ENCODE results near the gene LRRC9. TPM values are rescaled to one million over a fixed set of nuclear protein-coding genes. Genes with fewer than 3 reads are reported as not detected.

LRRC9 gene
- total and polyA plus RNA-seq, 2 of the 13 experiments (the other 11 are each of a cell fraction or from before 2014, with no cell fraction given), result 0.08 to 0.18 TPM

DNA sequence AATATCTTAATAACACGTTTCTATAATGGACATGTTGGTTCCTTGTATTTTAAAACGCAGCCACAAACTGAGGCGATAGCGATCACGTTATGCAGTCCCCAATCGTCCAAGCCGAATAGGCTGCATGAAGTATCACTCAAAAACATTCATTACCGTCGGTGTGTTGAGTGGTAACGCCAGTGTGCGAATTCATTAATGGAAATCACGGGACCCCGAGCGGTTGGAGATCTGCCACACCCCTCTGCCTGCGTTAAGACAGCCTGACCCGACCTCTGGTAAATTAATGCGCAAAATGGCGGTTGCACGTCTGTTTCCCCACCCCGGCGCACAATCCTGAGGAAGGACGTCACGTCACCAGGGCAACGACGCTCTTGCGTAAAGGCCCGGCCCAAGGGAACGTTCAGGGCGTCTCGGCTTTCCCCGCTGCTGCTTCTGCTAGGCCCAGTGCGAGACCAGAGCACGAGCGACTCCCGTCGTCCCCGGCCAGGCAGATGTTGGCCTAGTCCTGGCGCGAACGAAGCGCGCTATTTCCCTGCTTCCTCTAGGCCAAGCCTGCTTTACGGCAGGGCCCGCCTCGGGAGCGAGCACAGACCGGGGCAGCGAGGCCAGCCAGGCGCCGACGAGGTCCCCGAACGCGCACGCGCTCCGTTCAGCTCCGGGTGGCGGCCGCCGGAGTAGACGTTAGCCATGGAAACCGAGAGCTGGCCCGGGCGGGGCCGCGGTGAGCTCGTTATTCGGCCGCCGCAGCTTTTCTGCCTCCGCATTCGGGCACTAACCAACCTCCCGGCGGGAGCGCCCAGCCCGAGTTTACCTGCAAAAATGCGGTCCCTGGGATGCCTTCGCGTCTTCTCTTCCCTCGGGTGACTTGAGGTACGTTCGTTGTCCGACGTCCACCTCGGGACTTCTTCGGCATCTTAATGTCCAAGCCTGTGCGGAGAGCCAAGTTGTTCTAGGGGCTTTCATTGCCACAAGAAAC is 171.9 kb downstream of the LRRC9 start, which contains the start of gene PCNX4 (continued):
- TF ChIP-seq MYNN (CRISPR knock-in tag; IDR thresholded peaks at IDR 0.05; ENCODE audit: low read depth), result 0 out of 2 replicates have a peak, but pooled peaks have one; percentile 67
- TF ChIP-seq, protein P1, sequence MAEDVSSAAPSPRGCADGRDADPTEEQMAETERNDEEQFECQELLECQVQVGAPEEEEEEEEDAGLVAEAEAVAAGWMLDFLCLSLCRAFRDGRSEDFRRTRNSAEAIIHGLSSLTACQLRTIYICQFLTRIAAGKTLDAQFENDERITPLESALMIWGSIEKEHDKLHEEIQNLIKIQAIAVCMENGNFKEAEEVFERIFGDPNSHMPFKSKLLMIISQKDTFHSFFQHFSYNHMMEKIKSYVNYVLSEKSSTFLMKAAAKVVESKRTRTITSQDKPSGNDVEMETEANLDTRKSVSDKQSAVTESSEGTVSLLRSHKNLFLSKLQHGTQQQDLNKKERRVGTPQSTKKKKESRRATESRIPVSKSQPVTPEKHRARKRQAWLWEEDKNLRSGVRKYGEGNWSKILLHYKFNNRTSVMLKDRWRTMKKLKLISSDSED (CRISPR knock-in tag; IDR thresholded peaks at IDR 0.05), result 0 out of 2 replicates have a peak, but pooled peaks have one; percentile 61
- TF ChIP-seq PRDM15 (CRISPR knock-in tag; IDR thresholded peaks at IDR 0.05), result peak; percentile 32; the same call in 1 of the 2 replicates
- peak; percentile 98 for TF ChIP-seq ZNF230 (CRISPR knock-in tag; IDR thresholded peaks at IDR 0.05)
- no peak; the same call in 1 of the 2 replicates for TF ChIP-seq ZBTB10 (CRISPR knock-in tag; IDR thresholded peaks at IDR 0.05; ENCODE audit: borderline replicate concordance)
- TF ChIP-seq ZNF234 (CRISPR knock-in tag; conservative IDR thresholded peaks at IDR 0.05), result 0 out of 2 replicates have a peak, but pooled peaks have one; percentile 80
- TF ChIP-seq ZNF670 (CRISPR knock-in tag; IDR thresholded peaks at IDR 0.05; ENCODE audit: borderline replicate concordance), result peak; percentile 74; the same call in 1 of the 2 replicates
- TF ChIP-seq, protein P2, sequence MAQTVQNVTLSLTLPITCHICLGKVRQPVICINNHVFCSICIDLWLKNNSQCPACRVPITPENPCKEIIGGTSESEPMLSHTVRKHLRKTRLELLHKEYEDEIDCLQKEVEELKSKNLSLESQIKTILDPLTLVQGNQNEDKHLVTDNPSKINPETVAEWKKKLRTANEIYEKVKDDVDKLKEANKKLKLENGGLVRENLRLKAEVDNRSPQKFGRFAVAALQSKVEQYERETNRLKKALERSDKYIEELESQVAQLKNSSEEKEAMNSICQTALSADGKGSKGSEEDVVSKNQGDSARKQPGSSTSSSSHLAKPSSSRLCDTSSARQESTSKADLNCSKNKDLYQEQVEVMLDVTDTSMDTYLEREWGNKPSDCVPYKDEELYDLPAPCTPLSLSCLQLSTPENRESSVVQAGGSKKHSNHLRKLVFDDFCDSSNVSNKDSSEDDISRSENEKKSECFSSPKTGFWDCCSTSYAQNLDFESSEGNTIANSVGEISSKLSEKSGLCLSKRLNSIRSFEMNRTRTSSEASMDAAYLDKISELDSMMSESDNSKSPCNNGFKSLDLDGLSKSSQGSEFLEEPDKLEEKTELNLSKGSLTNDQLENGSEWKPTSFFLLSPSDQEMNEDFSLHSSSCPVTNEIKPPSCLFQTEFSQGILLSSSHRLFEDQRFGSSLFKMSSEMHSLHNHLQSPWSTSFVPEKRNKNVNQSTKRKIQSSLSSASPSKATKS (CRISPR knock-in tag; IDR thresholded peaks at IDR 0.05), result no peak
- no peak for TF ChIP-seq PLRG1 (conservative IDR thresholded peaks at IDR 0.05)
- no peak for TF ChIP-seq TEAD2 (CRISPR knock-in tag; IDR thresholded peaks at IDR 0.05)
- TF ChIP-seq ZNF552 (CRISPR knock-in tag; IDR thresholded peaks at IDR 0.05; ENCODE audit: borderline replicate concordance), result peak; percentile 93
- TF ChIP-seq ZNF546 (CRISPR knock-in tag; conservative IDR thresholded peaks at IDR 0.05), result no peak; the same call in 1 of the 2 replicates
- peak; percentile 64; the same call in 1 of the 2 replicates for TF ChIP-seq SMAD1 (CRISPR knock-in tag; IDR thresholded peaks at IDR 0.05; ENCODE audit: borderline replicate concordance, low read depth)
- peak; percentile 74; the same call in 1 of the 2 replicates for TF ChIP-seq FOXK1 (CRISPR knock-in tag; IDR thresholded peaks at IDR 0.05; ENCODE audit: borderline replicate concordance, low read depth)
- peak; percentile 57 for TF ChIP-seq ZNF431 (CRISPR knock-in tag; IDR thresholded peaks at IDR 0.05; ENCODE audit: borderline replicate concordance, low read depth)
- 0 out of 2 replicates have a peak, but pooled peaks have one; percentile 37 for TF ChIP-seq MAFG (CRISPR knock-in tag; IDR thresholded peaks at IDR 0.05)
- TF ChIP-seq FIP1L1 (IDR thresholded peaks at IDR 0.05; ENCODE audit: borderline replicate concordance, insufficient read depth, low read depth, low read length), result no peak

Data from HepG2 (cell line).